ENCODE measurements around the gene STX3.

GRCh38 chr11:59804061-59804460, 48.9 kb downstream of the STX3 start:
- TF ChIP-seq CTCF (IDR thresholded peaks at IDR 0.05; ENCODE audit: insufficient read depth, low read length) (no peak), GABPA (IDR thresholded peaks at IDR 0.05; ENCODE audit: low read depth) (no peak), POLR2AphosphoS5 (IDR thresholded peaks at IDR 0.05; ENCODE audit: low read depth) (no peak), REST (IDR thresholded peaks at IDR 0.05; ENCODE audit: insufficient replicate concordance, low read depth) (no peak)

Measured in HL-60 (cell line).